Neural crest cell (in vitro differentiated cells): ENCODE measurements around the gene CSF1R. TPM values are rescaled to one million over a fixed set of nuclear protein-coding genes. Genes with fewer than 3 reads are reported as not detected.

Source experiments
- DNase-seq: peaks from one replicate; pipeline ENCODE4 v3.0.0; 2021; ENCODE audit warnings: low read depth, mixed read lengths, low spot score
- H3K27ac Mint-ChIP-seq: one replicate; pipeline ENCODE4 v1.8.0; 2021; ENCODE audit warnings: mild to moderate bottlenecking, mixed read lengths; ENCODE audit not compliant: unreplicated experiment
- H3K27me3 Mint-ChIP-seq: 2 replicates; pipeline ENCODE4 v1.8.0; 2021; ENCODE audit warnings: low read depth, mild to moderate bottlenecking, mixed read lengths
- H3K36me3 Mint-ChIP-seq: 2 replicates; pipeline ENCODE4 v1.8.0; 2021; ENCODE audit warnings: low read depth, mild to moderate bottlenecking, mixed read lengths
- H3K4me1 Mint-ChIP-seq: 2 replicates; pipeline ENCODE4 v1.8.0; 2021; ENCODE audit warnings: mixed read lengths
- H3K4me3 Mint-ChIP-seq: one replicate; pipeline ENCODE4 v1.8.0; 2021; ENCODE audit warnings: mild to moderate bottlenecking, mixed read lengths
- H3K9me3 Mint-ChIP-seq: 2 replicates; pipeline ENCODE4 v1.8.0; 2021; ENCODE audit warnings: mixed read lengths
- total RNA-seq: library from RNA; stranded (reverse); gene quantifications from 2 replicates; pipeline ENCODE4 v1.2.1, GENCODE V29; 2021
- TF ChIP-seq, protein P1 (sequence below): fragments of 200-600 bp; sonication (generic); conservative IDR thresholded peaks from 2 replicates; pipeline ENCODE4 v1.5.0; 2021; ENCODE audit warnings: antibody characterized with exemption, mild to moderate bottlenecking

CSF1R gene
- total RNA-seq, 1 donor from 2014 or later: not detected

- no peaks in the 10 kb centered on the region for H3K4me1 Mint-ChIP-seq
- no peak for DNase-seq
- H3K36me3 Mint-ChIP-seq: peaks cover 24% of the 10 kb centered on the region
- no peaks in the 10 kb centered on the region for H3K27me3 Mint-ChIP-seq
- peak overlapping the region; percentile 74 for H3K27ac Mint-ChIP-seq
- H3K9me3 Mint-ChIP-seq: no peaks in the 10 kb centered on the region
- TF ChIP-seq, protein P1, sequence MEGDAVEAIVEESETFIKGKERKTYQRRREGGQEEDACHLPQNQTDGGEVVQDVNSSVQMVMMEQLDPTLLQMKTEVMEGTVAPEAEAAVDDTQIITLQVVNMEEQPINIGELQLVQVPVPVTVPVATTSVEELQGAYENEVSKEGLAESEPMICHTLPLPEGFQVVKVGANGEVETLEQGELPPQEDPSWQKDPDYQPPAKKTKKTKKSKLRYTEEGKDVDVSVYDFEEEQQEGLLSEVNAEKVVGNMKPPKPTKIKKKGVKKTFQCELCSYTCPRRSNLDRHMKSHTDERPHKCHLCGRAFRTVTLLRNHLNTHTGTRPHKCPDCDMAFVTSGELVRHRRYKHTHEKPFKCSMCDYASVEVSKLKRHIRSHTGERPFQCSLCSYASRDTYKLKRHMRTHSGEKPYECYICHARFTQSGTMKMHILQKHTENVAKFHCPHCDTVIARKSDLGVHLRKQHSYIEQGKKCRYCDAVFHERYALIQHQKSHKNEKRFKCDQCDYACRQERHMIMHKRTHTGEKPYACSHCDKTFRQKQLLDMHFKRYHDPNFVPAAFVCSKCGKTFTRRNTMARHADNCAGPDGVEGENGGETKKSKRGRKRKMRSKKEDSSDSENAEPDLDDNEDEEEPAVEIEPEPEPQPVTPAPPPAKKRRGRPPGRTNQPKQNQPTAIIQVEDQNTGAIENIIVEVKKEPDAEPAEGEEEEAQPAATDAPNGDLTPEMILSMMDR: peak; percentile 20
- H3K4me3 Mint-ChIP-seq: no peak overlapping the region
These were observed 40.8 kb downstream of the CSF1R start for GRCh38 chr5:150045549-150045948.

DNA sequence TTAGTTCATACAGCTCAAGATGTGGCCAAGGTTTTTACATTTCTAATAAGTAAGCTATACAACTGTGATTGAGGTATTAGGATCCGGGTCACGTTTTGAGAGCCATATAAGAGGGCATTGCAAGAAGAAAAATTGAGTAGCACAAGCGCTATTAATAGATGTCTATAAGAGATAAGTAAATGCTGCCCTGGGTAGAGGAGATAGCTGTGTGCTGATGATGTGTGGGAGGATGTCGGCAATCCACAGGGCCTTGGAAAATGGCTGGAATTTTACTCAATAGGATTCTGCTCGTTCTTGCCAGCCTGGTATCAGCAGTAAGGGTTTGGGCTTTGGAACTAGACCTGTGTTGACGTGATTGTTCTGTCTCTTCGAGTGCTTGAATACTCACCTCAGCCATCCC lies 41.6 kb downstream of the CSF1R start:
- no peak overlapping the region for H3K27ac Mint-ChIP-seq
- no peaks in the 10 kb centered on the region for H3K4me1 Mint-ChIP-seq
- peaks cover 24% of the 10 kb centered on the region for H3K36me3 Mint-ChIP-seq
- TF ChIP-seq, protein P1: no peak
- H3K4me3 Mint-ChIP-seq: no peak overlapping the region
- H3K27me3 Mint-ChIP-seq: no peaks in the 10 kb centered on the region
- no peak for DNase-seq
- H3K9me3 Mint-ChIP-seq: no peaks in the 10 kb centered on the region

GRCh38 chr5:150044329-150044681 lies 42.0 kb downstream of the CSF1R start:
- Mint-ChIP-seq H3K36me3 (peaks cover 21% of the 10 kb centered on the region), H3K4me3 (no peak overlapping the region), H3K27ac (no peak overlapping the region), H3K4me1 (no peaks in the 10 kb centered on the region), H3K27me3 (no peaks in the 10 kb centered on the region), H3K9me3 (no peaks in the 10 kb centered on the region)
- TF ChIP-seq, protein P1: no peak
- DNase-seq: no peak

DNA sequence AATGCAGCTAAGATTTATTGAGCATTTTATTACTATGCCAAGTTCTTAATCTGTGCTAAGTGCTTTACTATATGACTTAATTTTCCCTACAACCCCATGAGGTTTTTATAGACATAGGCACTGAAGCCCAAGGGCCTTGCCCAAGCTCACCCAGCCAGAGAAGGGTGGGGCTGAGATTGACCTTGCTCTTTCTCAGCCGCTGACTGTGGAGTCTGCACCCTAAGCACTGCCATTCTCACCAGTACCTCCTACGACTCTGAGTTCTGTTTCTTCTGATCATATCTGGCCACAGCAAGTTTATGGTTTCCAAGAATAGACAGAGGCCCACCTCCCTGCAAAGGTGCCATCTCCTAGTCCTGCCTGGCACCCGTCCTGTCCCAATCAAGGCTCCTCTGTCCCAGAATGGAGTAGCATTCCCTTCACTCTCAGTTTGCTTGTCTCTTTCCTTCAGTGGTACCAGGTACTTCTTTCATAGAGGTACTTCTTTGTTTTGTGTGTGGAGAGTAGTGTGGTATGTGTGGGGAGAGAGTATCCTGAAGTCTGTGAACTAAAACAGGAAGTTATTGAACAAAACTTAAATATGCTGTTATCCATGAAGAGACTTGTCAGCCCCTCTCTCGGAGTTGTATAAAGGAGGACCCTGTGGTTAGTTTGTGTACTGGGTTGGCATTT lies 42.6 kb downstream of the CSF1R start:
- Mint-ChIP-seq H3K4me1 (no peaks in the 10 kb centered on the region), H3K36me3 (peaks cover 19% of the 10 kb centered on the region), H3K27ac (no peak overlapping the region), H3K27me3 (no peaks in the 10 kb centered on the region), H3K4me3 (no peak overlapping the region), H3K9me3 (no peaks in the 10 kb centered on the region)
- no peak for DNase-seq
- TF ChIP-seq, protein P1: no peak

DNA sequence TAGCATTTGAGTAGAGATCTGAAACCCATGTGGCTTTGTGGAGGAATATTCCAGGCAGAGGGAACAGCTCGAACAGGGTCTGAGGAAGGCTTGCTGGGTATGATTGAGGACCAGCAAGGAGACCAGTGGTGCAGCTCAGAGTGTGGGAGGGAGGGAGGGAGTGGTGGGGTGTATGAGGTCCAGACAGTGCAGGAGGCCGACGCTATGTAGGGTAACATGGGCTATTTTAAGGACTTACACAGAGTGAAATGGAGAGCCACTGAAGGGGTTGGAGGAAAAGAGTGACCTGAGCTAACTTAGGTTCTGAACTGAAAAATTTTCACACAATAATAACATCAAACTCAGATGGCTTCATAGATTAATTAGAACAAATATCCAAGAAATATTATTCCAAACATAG lies 43.9 kb downstream of the CSF1R start:
- H3K9me3 Mint-ChIP-seq: no peaks in the 10 kb centered on the region
- H3K27me3 Mint-ChIP-seq: no peaks in the 10 kb centered on the region
- TF ChIP-seq, protein P1: no peak
- H3K4me3 Mint-ChIP-seq: no peak overlapping the region
- DNase-seq: no peak
- peaks cover 21% of the 10 kb centered on the region for H3K36me3 Mint-ChIP-seq
- H3K4me1 Mint-ChIP-seq: no peaks in the 10 kb centered on the region
- no peak overlapping the region for H3K27ac Mint-ChIP-seq
